Measurements from ENCODE around the gene NKAIN4.
A peak's percentile ranks its signal among the peaks of the same experiment; 100 is the strongest.

The NKAIN4 gene

DNA sequence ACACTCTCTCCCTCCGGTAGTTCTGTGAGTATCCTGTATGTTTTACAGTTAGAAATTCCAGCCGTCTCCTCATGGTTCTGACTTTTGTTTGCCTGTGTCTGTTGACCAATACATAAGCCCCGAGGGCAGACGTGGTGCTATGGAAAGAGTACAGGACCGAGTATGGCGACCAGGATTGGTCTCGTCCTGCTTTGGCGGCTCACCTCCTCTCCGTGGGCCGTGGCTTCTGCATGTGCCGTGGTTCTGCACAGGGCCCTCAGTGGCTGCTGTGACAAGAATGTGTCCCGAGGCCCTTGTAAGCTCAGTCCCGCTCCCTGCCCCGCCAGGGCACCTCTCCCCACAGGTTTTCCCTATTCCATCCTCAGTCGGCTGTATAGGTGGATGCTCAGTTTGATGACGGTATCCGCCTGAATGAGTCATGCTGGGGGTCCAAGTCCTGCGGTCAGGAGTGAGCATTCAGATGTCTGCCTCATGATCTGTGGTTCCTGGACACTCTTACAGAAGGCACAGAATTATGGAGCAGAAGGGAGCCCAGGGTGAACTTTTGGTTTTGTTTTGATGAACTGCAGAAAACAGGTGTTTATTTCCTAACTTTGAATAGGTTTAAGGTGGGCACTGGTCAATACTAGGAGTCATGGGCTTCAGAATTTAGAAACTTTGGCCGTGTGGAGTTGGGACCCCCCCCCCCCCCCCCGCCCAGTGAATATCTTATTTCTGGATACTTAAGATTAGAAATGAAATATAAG, 19.5 kb upstream of the NKAIN4 start:
- DNase-seq, result no peak

DNA sequence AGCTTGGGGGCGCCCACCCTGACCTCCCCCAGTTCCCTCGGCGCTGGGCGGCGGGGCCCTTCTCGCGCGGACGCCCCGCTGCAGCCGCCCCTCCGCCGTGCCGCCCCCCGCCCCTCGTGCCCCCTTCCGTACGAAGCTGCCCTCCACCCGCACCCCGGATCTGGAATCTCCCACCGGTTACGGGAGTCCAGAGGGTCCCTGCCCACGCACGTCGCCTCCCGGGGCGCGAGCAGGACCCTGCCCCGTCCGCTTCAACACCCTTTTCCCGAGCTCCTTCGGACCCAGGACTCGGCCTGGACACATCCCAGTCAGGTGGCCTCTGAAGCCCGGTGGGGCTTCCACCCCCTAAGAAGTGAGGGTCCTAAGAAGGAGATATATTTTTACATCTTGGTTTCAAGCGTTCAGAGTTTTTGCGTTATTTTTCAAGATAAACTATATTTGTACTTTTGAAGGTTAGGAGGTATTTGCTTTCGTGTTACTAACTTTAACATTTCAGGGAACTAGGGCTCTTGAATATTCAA, 18.9 kb upstream of the NKAIN4 start:
- DNase-seq, result no peak

DNA sequence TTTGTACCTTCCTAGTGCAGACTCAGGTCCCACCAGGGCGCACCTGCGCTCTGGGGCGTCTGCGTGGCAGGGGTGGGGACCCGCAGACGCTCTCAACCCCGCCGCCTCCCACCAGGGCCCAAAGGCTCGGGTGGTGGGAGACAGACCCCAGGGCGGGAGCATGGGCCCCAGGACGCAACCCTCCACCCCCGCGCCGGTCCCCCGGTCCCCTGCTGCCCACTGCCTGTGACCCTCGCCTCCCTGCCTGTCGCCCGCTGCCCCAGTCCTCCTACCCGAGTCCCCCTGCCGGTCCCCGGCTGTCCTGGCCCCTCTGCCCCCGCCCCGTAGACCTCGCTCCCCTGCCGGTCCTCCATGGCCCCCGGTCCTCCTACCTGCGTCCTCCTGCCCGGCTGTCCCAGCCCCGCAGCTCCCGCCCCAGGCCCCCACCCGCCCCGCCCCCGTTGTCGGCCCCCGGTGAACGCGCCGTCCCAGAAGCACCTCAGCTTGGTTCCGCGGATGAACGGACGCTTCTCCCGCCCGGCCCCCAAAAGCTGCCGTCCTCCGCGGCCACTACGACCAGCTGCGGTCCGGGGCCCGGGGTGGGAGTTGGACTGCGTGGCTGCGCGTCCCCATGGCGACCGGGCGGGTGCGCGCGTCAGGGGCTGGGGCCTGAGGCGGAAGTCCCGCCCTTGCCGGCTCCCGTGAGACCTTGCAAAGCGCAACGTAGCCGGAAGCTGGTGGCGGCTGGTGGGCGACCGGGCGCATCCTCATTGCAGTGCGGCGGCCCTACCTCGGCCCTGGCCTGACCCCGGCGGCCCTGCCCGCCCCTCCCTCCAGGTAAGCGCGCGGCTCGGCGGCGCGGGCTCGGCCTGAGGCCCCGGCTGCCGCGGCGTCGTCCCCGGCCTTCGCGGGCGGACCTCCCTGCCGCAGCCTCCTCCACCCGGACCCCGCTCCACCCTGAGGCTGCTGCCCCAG, 18.1 kb upstream of the NKAIN4 start, which contains the start of gene ARFGAP1:
ARFGAP1 (plus strand) TSS at position 709 of the 954 bp plus-strand sequence. CDS start 2,768 bp downstream, outside the sequence.
- DNase-seq, result peak; percentile 79

DNA sequence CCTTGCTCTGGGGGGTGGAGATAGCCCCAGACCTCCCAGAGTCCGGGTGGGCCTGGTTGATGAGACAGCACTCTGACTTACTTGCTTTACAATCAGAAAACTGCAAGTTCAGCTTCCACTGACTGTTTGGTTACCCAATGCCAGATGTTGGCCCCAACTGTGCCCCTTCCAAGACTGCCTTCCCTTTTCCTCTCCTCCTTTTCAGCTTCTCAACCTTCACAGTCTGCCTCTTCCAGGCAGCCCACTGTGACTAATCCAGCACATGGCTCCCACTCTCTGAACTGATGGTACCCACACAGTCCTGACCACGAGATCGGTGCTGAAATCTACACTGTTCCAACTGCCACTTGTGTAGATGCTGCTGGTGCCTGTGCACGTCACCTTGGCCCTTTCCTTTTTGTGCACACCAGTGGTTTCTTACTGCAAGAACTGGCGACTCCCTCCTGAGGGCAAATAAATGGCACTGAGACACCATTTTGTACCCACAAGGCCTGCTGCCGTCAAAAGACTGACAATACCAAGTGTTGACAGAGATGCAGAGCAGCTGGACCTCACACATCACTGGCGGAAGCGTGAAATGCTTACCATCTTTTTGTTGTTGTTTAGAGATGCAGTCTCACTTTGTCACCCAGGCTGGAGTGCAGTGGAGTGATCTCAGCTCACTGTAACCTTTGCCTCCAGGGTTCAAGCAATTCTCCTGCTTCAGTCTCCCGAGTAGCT, 16.5 kb upstream of the NKAIN4 start:
- DNase-seq, result no peak

DNA sequence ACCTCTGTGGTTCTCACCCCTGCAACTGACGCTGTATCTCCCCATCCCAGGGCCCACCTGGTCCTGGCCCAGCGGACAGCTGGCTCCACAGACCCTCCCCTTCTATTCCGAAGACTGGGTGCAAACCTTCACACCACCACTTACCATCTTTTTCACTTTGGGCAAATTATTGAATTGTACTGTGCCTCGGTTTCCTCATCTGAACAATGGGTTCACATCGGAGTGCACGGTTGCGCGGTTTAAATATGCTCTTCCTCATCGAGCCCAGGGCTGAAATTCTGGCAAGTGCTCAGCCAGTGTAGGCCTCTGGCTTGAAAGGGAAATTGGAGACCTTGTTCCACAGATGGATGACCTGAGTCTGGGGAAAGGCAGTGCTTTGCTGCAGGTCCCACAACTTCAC, 15.5 kb upstream of the NKAIN4 start:
- DNase-seq, result no peak

DNA sequence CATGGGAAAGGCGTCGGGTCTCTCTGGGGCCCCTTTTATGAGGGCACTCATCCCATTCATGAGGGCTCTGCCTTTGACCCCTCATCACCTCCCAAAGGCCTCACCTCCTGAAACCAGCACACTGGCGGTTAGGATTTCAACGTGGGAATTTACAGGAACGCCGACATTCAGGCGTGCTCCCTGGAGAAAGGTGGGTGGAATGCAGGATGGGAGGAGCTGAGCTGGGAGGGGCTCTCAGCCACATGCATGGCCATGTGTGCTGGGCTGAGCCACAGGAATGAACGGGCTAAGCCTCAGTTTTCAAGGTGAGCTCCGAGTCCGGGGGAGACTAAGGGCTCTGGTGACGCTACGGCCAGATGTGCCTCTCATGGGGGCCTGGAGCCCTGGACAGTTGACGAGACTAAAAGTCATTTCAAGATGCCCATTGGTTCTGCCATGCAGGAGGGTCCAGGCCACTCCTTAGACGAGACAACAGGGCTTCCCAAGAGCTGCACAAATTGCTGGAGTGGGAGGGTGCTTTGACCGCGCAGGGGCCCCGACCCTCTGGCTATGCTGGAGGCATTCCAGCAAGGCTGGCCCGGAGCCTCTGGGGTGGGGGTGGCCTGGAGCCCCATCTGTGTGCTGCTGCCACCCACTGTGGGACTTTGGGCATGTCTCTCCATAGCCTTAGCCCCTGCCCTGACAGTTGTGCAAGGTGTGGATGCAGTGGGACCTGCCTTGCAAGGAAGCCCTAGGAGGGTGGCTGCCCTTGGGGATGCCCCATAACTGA, 14.6 kb upstream of the NKAIN4 start:
- DNase-seq, result no peak

DNA sequence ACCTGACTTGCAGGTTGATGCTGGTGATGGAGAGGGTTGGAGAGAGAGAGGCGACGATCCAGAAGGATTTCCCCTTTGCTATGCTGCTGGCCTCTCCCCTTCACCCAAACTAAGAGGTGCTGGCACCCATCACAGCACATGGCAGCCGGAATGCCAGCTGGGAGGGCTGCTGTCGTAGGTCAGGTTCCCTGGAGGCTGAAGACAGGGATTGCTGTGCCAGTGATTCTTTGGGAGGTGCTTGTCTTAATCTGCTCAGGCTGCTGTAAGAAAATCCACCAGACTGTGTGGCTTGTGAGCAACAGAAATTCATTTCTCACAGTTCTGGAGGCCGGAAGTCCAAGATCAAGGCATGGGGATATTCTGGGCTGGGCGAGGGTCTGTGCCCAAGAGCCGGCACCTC, 14.0 kb upstream of the NKAIN4 start:
- no peak for DNase-seq

DNA sequence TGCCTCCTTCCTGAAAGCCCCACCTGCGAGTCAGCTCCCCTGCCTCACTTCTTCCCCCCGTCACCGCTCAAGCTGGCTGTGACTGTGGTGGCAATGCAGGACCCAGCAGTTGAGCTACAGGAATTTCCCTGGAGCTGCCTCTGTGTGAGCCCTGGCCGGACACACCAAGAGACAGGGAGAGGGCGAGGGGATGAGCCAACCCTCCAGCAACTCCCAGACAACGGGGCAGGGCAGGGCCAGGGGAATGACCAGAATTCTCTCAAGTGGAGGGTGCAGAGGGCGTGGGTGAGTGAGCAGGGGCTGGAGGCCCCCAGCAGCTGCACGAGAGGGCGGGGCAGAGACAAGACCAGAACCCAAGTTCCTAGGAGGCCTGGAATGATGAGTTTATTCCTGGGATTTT, 13.4 kb upstream of the NKAIN4 start:
- DNase-seq, result no peak

DNA sequence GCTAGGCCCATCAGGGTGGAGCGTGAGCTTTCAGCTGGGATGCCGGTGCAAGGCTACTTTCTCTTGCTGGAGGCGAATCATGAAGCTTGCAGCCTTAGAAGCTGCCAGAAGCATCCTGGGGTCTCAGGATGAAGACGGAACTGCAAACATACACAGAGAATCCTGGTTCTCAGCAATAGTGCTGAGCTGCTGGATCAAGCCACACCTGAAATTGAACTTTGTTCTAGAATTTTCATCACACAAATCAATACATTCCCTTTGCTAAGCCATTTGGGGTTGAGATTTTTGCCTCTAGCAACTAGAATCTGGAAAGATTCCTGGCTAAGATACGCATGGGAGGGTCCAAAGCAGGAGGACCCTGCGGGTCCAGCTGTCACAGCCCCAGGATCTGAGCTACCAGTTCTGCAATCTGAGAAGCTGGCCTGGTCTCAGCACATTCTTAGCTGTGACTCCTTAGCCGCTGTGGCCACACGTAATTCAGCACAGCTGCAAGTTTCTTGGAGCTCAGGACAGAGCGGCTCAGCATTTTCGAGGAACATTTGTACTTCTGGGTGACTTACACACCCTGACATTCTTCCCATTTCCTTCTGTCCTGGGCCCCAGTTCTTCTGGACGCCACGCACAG, 11.7 kb upstream of the NKAIN4 start:
- no peak for DNase-seq

DNA sequence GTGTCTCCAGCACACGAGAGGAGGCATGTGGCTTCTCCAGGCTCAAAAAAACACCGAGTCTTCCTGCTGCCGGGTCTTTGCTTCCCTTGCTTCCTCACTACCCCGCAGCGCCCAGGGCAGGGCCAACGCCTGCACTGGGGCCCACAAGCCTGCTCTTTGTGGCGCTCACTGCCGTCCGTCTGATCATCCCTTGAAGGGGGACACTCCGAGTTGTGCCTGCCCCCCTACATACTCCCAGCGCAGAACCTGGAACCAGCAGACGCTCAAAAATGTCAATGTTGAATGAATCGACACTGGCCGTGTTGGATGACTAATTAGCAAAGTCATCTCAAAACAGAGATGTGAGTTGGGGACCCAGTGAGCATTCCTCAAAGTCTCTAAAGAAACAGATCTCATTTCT, 10.3 kb upstream of the NKAIN4 start:
- DNase-seq, result no peak

DNA sequence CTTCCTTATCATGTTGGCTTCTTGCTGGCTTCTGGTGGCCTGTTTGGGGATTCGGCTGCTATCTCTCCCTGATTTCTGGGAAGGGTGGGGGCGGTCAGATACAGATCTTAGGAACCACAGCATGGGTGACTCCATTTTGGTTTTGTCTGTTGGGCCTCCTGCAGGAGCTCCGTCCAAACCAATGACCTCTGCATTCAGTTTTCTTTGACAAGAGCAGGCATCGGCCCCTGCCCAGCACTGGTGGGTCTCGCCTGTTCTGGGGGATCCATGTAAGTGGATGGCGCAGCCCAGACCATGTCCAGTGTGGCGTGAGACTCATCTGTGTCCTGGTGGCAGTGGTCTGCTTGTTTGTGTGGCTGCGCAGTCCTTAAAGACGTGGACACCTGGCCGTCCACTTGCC, 9.7 kb upstream of the NKAIN4 start:
- DNase-seq, result no peak

DNA sequence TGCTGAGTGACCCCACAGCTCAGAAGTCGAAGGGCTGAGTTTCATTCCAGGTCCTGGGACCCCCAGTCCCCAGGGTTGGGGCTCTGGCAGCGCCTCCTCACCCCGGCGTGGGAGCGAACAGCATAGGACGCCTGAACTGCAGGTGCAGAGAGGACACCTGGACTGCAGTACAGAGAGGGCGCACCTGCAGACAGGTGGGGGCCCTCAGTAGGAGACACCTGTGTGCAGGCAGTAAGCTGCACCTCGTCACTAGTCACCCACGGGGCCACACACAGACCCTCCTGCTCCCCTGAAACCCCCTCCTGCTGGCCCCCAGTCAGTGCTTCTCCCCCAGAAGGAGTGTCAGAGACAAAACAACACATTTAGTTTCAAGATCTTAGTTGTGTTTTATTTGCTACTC, 8.6 kb upstream of the NKAIN4 start:
- no peak for DNase-seq

DNA sequence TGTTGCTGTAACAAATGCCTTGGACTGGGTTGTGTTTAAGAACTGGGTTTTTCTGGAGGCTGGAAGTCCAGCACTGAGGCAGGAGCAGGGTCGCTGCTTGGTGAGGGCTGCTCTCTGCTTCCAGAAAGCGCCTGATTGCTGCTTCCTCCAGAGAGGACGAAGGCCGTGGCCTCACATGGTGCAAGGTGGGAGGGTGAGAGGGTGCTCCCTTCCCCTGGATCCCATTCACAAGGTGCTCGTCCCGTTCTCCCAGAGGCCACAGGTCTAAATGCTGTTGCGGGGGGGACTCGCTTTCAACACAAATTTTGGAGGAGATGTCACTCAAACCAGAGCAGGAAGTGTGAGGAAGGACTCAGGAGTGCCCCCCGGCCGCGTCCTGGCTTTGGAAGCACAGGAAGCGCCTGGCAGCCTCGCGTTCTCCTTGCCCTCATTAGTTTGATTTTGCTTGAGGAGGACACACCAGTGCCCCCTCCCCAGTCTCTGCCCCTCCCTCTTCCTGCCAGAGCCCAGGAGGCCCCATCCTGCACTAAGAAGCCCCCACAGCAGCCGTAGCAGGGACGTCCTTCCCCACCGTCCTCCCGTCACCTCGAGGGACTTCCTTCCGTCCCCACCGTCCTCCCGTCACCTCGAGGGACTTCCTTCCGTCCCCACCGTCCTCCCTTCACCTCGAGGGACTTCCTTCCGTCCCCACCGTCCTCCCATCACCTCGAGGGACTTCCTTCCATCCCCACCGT, 7.7 kb upstream of the NKAIN4 start:
- DNase-seq, result no peak

DNA sequence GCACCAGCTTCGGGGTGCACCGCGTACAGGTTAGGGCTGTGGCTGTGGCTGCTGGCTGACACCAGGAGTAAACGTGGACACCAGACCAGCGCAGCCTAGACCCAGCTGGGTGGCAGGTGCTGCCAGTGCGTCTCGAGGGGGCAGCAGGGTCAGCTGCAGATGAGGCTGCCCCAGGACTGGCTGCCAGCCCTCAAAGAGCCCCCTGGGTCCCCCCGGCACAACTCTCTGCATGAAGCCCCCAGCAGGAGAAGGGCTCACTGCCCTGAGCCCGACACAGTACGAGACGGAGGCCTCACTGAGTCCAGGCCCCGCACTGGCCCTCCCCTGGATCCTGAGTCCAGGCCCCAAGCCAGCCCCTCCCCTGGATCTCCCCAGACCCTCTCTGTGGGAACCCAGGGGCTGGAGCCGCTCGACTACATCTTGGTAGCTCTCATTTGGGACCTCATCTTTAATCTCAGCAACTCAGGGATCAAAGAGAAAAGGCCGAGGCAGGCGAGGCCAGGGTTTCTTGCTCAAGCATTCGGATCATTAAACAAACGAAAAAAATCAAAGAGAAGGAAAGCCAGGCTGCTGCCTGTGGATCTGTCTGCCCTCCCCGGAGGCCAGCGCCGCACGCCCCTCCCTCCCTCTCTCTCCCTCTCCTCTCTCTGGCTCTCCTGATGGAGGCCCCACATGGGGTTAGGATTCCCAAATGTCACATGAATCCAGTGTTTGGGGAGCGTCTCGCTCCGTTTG, 7.0 kb upstream of the NKAIN4 start:
- no peak for DNase-seq

DNA sequence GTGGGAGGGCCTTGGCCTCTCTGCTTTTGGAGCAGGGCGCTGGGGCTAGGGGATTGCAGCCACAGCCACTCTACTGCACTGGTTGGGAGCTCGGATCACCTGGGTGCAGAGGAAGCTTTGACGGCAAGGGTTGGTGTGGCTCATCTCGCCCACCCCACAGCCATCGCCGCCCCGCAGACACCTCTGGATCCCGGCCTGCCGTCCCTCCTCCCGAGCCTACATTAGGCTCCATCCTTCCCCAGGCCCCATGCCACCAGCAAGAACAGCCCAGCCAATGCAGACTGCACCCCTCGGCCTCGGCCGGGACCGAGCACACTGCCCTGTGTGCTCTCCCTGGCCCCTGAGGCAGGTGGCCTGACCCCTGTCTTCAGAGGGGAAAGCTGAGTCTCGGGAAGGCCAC, 6.3 kb upstream of the NKAIN4 start:
- DNase-seq, result no peak

DNA sequence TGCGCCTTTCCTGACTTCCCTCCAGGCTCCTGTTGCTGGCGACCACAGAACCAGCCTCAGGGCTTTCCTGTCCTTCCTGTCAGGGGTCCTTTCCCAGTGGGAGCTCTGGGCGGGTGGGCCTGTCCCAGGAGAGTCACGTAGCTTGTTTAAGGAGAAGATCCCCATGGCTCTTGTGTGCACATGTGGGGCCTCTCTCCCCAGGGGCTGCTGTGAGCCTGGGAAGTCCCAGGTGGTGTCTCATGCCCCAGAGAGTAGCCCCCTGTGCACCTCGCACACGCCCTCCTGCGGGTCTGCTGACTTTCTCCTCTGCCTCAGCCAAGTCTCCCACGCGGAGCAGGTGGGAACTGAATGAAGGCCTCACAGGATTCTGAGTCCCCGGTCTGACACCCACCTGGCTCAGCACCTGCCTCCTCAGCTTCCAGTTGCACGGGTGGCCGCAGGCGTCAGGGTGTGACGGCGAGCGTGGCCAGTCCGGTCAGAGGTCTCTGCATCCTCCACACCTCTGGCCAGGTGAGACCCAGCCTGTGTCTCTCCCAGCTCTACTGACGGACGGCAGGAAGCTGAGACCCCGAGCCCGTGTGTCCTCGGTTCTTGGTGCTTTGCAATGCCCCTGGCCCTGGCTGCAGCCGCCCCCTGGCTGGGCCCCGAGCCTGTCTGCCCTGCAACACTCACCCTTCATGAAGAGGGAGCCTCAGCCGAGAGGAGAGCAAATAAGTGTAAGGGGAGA, 5.6 kb upstream of the NKAIN4 start:
- DNase-seq, result no peak

DNA sequence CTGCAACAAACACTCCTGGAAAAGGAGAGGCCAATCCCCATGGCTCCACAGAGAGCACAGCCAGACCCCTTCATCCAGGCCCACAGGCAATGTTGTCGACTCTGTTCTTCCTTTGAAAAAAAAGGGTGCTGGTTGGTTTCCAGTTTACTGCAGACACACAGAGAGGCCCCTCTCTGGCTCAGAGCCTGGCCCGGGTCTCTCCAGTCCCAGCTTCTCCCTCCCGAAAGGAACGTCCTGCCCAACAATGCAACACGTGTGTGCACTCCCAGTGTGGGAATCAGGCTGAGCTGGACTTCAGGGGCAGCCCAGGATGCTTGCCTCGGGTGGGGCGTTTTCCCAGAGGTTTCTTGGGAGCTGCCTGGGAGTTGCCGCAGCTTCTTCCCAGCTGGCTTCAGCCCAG, 4.5 kb upstream of the NKAIN4 start:
- no peak for DNase-seq

DNA sequence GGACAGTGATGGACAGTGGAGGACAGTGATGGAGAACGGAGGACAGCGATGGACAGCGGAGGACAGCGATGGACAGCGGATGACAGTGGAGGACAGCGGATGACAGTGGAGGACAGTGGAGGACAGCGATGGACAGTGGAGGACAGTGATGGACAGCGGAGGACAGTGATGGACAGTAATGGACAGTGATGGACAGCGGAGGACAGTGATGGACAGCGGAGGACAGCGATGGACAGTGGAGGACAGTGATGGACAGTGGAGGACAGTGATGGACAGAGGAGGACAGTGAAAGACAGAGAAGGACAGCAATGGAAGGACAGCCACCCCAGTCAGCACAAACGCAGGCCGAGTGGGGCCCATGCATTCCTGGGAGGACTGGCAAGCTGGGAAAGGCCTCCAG, 3.4 kb upstream of the NKAIN4 start:
- no peak for DNase-seq

DNA sequence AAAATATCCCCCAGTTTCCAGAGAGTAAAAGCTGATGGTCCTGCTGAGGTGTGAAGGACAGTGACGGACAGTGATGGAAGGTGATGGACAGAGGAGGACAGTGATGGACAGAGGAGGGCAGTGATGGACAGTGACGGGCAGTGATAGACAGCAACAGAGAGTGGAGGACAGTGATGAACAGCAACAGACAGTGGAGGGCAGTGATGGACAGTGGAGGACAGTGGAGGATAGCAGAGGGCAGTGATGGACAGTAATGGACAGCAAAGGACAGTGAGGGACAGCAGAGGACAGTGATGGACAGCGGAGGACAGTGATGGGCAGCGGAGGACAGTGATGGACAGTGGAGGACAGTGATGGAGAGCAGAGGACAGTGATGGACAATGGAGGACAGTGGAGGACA, 2.7 kb upstream of the NKAIN4 start:
- no peak for DNase-seq
